ENCODE measurements around the gene WDR74. TPM values are rescaled to one million over a fixed set of nuclear protein-coding genes. Genes with fewer than 3 reads are reported as not detected.
A peak's percentile ranks its signal among the peaks of the same experiment; 100 is the strongest.

The WDR74 gene
- total RNA-seq, 2 donors from 2014 or later = 44.5 to 46.1 TPM

DNA sequence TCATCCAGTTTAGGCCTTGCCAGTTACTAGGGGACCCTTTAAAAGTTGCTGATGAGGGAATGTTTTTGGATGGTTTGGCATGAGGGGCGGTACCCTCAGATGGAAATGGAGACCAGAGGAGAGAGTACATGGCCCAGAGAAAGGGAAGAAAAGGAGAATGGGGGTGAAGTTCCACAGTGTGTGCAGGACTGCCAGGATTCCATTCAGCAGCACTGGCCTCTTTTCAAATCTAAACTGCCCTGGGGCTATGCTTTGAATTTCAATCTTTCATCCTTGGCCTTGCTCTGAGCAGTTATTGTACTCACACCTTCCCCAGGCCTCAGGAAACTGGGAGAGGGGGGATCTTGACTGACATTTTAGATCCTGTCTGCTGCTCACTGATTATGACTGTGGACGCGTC is 44.3 kb upstream of the WDR74 start:
- Histone ChIP-seq H3K9me3 (no peaks in the 10 kb centered on the region), H3K27ac (peak overlapping the region; percentile 99 to 100), H3K27me3 (replicated peaks; ENCODE audit: insufficient read depth) (no peaks in the 10 kb centered on the region), H3K36me3 (peaks cover 20 to 49% of the 10 kb centered on the region in 2 donors), H3K4me3 (peak overlapping the region; percentile 7 to 78), H3K4me1 (replicated peaks) (peaks cover 23% of the 10 kb centered on the region)
- WGBS = 27% methylated on average over 3 of the region's 3 CpGs
- intact Hi-C loops (cut with DNase I) = loop anchor here (5.0 kb wide), 1 partner anchor 96 kb away; the partner anchor contains the start of gene TMEM179B
- TF ChIP-seq, protein P1, sequence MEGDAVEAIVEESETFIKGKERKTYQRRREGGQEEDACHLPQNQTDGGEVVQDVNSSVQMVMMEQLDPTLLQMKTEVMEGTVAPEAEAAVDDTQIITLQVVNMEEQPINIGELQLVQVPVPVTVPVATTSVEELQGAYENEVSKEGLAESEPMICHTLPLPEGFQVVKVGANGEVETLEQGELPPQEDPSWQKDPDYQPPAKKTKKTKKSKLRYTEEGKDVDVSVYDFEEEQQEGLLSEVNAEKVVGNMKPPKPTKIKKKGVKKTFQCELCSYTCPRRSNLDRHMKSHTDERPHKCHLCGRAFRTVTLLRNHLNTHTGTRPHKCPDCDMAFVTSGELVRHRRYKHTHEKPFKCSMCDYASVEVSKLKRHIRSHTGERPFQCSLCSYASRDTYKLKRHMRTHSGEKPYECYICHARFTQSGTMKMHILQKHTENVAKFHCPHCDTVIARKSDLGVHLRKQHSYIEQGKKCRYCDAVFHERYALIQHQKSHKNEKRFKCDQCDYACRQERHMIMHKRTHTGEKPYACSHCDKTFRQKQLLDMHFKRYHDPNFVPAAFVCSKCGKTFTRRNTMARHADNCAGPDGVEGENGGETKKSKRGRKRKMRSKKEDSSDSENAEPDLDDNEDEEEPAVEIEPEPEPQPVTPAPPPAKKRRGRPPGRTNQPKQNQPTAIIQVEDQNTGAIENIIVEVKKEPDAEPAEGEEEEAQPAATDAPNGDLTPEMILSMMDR (IDR thresholded peaks at IDR 0.05) = no peak
- TF ChIP-seq POLR2AphosphoS5 (IDR thresholded peaks at IDR 0.05) = no peak
- no peak for TF ChIP-seq POLR2A (IDR thresholded peaks at IDR 0.05)
- DNase-seq (ENCODE audit: low spot score) = no peak

- Histone ChIP-seq H3K27me3 (replicated peaks; ENCODE audit: insufficient read depth) (no peaks in the 10 kb centered on the region), H3K4me3 (peak overlapping the region; percentile 78 to 99), H3K4me1 (replicated peaks) (peaks cover 23% of the 10 kb centered on the region), H3K9me3 (no peaks in the 10 kb centered on the region), H3K27ac (peak overlapping the region; percentile 99 to 100), H3K36me3 (peaks cover 17 to 43% of the 10 kb centered on the region in 2 donors)
- TF ChIP-seq, protein P1 (IDR thresholded peaks at IDR 0.05) = no peak
- no peak for TF ChIP-seq POLR2A (IDR thresholded peaks at IDR 0.05)
- no peak for TF ChIP-seq POLR2AphosphoS5 (IDR thresholded peaks at IDR 0.05)
- 37% methylated on average over 5 of the region's 5 CpGs for WGBS
- DNase-seq (ENCODE audit: low spot score) = no peak
- intact Hi-C loops (cut with DNase I) = loop anchor here (5.0 kb wide), 1 partner anchor 96 kb away; the partner anchor contains the start of gene TMEM179B
Measured at GRCh38 chr11:62882788-62883501, 43.6 kb upstream of the WDR74 start.

DNA sequence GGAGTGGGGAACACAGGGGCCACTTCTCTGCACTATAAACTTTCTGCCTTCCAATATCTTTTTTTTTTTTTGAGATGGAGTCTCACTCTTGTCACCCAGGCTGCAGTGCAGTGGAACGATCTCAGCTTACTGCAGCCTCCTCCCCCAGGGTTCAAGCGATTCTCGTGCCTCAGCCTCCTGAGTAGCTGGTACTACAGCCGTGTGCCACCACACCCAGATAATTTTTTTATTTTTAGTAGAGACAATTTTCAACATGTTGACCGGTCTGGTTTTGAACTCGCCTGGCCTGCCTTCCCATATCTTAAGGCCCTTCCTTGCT is 43.0 kb upstream of the WDR74 start:
- Histone ChIP-seq H3K4me3 (peak overlapping the region; percentile 78 to 99), H3K27ac (peak overlapping the region; percentile 99 to 100), H3K27me3 (replicated peaks; ENCODE audit: insufficient read depth) (no peaks in the 10 kb centered on the region), H3K4me1 (replicated peaks) (peaks cover 23% of the 10 kb centered on the region), H3K36me3 (peaks cover 12 to 37% of the 10 kb centered on the region in 2 donors), H3K9me3 (no peaks in the 10 kb centered on the region)
- intact Hi-C loops (cut with DNase I) = loop anchor here (5.0 kb wide), 1 partner anchor 95 kb away; the partner anchor contains the start of gene TMEM179B
- DNase-seq (ENCODE audit: low spot score) = no peak
- WGBS = 28% methylated on average over 6 of the region's 6 CpGs
- TF ChIP-seq POLR2AphosphoS5 (IDR thresholded peaks at IDR 0.05) (no peak), POLR2A (IDR thresholded peaks at IDR 0.05) (no peak)
- TF ChIP-seq, protein P1 (IDR thresholded peaks at IDR 0.05) = no peak

GRCh38 chr11:62881579-62882430 is 42.4 kb upstream of the WDR74 start:
- 3% methylated on average over 21 of the region's 21 CpGs for WGBS
- peak; percentile 98 for DNase-seq (ENCODE audit: low spot score)
- Histone ChIP-seq H3K4me1 (replicated peaks) (peaks cover 23% of the 10 kb centered on the region), H3K9me3 (no peaks in the 10 kb centered on the region), H3K36me3 (peaks cover 6 to 31% of the 10 kb centered on the region in 2 donors), H3K27ac (peak overlapping the region; percentile 99 to 100), H3K4me3 (peak overlapping the region; percentile 78 to 99), H3K27me3 (replicated peaks; ENCODE audit: insufficient read depth) (no peaks in the 10 kb centered on the region)
- intact Hi-C loops (cut with DNase I) = loop anchor here (2.0 to 5.0 kb wide), 2 partner anchors 39 to 95 kb away; partner anchors contain the start of gene TMEM179B
- TF ChIP-seq POLR2AphosphoS5 (IDR thresholded peaks at IDR 0.05) (peak; percentile 97), POLR2A (IDR thresholded peaks at IDR 0.05) (peak; percentile 57)
- TF ChIP-seq, protein P1 (IDR thresholded peaks at IDR 0.05) = peak in 1 of 4 experiments; percentile 17
